PC-9 (cell line): ENCODE results near the gene ZNF407.

ENCODE experiments used
- CTCF ChIP-seq: fragments of 200-600 bp; sonication (generic); conservative IDR thresholded peaks from 2 replicates; pipeline ENCODE4 v1.6.1; 2017; ENCODE audit warnings: mixed run types, antibody characterized with exemption, mild to moderate bottlenecking, moderate library complexity
- EZH2 ChIP-seq: fragments of 200-600 bp; sonication (generic); IDR thresholded peaks from 2 replicates; pipeline ENCODE4 v1.8.0; 2017; ENCODE audit warnings: antibody characterized with exemption, low read depth

- no peak for TF ChIP-seq CTCF
- no peak for TF ChIP-seq EZH2
Measured at GRCh38 chr18:74788657-74789056, 191.0 kb downstream of the ZNF407 start.
